KMS-11 (cell line): ENCODE data around the gene ZNF865.
A peak's percentile ranks its signal among the peaks of the same experiment; 100 is the strongest.

Experiments used
- H2AFZ ChIP-seq: fragments of 200-600 bp; sonication (generic); 2 replicates; pipeline ENCODE4 v1.6.1; 2016; ENCODE audit warnings: antibody characterized with exemption, mixed run types, low read depth
- H3K27ac ChIP-seq: fragments of 200-600 bp; sonication (generic); 2 replicates; pipeline ENCODE4 v1.6.1; 2016; ENCODE audit warnings: mild to moderate bottlenecking, mixed run types
- H3K27me3 ChIP-seq: fragments of 200-600 bp; sonication (generic); 2 replicates; pipeline ENCODE4 v1.6.1; 2017; ENCODE audit warnings: mild to moderate bottlenecking, low read depth, mixed run types, moderate library complexity; ENCODE audit not compliant: insufficient read depth
- H3K36me3 ChIP-seq: fragments of 200-600 bp; sonication (generic); 2 replicates; pipeline ENCODE4 v1.6.1; 2017; ENCODE audit warnings: mild to moderate bottlenecking, mixed run types; ENCODE audit not compliant: insufficient read depth
- H3K4me1 ChIP-seq: fragments of 200-600 bp; sonication (generic); 2 replicates; pipeline ENCODE4 v1.6.1; 2016; ENCODE audit warnings: mild to moderate bottlenecking, low read depth, mixed run types; ENCODE audit not compliant: poor library complexity, severe bottlenecking
- H3K4me2 ChIP-seq: fragments of 200-600 bp; sonication (generic); 2 replicates; pipeline ENCODE4 v1.7.0; 2016; ENCODE audit warnings: mild to moderate bottlenecking, mixed run types
- H3K4me3 ChIP-seq: fragments of 200-600 bp; sonication (generic); IDR thresholded peaks from 2 replicates; pipeline ENCODE4 v1.6.1; 2017; ENCODE audit warnings: low read depth, low read length, mixed read lengths; ENCODE audit not compliant: insufficient read depth
- H3K79me2 ChIP-seq: fragments of 200-600 bp; sonication (generic); 2 replicates; pipeline ENCODE4 v1.6.1; 2016; ENCODE audit warnings: low read depth, mixed run types; ENCODE audit not compliant: insufficient read depth
- H3K9ac ChIP-seq: fragments of 200-600 bp; sonication (generic); 2 replicates; pipeline ENCODE4 v1.6.1; 2016; ENCODE audit warnings: mild to moderate bottlenecking, mixed run types
- H4K20me1 ChIP-seq: fragments of 200-600 bp; sonication (generic); 2 replicates; pipeline ENCODE4 v1.6.1; 2016; ENCODE audit warnings: mild to moderate bottlenecking, mixed run types; ENCODE audit not compliant: insufficient read depth
- CTCF ChIP-seq: fragments of 200-600 bp; sonication (generic); conservative IDR thresholded peaks from 2 replicates; pipeline ENCODE4 v1.6.1; 2017; ENCODE audit warnings: low read depth, mild to moderate bottlenecking, antibody characterized with exemption, low read length, moderate library complexity, mixed read lengths

The ZNF865 gene

GRCh38 chr19:55651236-55651635 lies 45.8 kb downstream of the ZNF865 start:
- H4K20me1 ChIP-seq, result no peaks in the 10 kb centered on the region
- no peak overlapping the region for H3K4me3 ChIP-seq
- no peak overlapping the region for H2AFZ ChIP-seq
- peaks cover under 1% of the 10 kb centered on the region for H3K4me1 ChIP-seq
- no peak overlapping the region for H3K9ac ChIP-seq
- H3K27ac ChIP-seq, result no peak overlapping the region
- peaks cover 9% of the 10 kb centered on the region for H3K79me2 ChIP-seq
- no peak overlapping the region for H3K4me2 ChIP-seq
- no peaks in the 10 kb centered on the region for H3K36me3 ChIP-seq
- no peaks in the 10 kb centered on the region for H3K27me3 ChIP-seq
- no peak for TF ChIP-seq CTCF

GRCh38 chr19:55652311-55653128 lies 47.1 kb downstream of the ZNF865 start:
- Histone ChIP-seq H3K27ac (no peak overlapping the region), H3K4me2 (no peak overlapping the region), H3K4me1 (peaks cover 13% of the 10 kb centered on the region), H2AFZ (no peak overlapping the region), H3K4me3 (no peak overlapping the region), H3K27me3 (no peaks in the 10 kb centered on the region), H4K20me1 (no peaks in the 10 kb centered on the region), H3K79me2 (peaks cover 22% of the 10 kb centered on the region), H3K9ac (no peak overlapping the region), H3K36me3 (no peaks in the 10 kb centered on the region)
- no peak for TF ChIP-seq CTCF

GRCh38 chr19:55653651-55654322 lies 48.3 kb downstream of the ZNF865 start:
- Histone ChIP-seq H3K4me2 (peak overlapping the region; percentile 36), H3K79me2 (peaks cover 35% of the 10 kb centered on the region), H3K4me3 (no peak overlapping the region), H3K36me3 (no peaks in the 10 kb centered on the region), H3K27me3 (no peaks in the 10 kb centered on the region), H4K20me1 (no peaks in the 10 kb centered on the region; the same call in 1 of the 2 replicates), H3K4me1 (peaks cover 22% of the 10 kb centered on the region), H3K27ac (peak overlapping the region; percentile 94), H2AFZ (peak overlapping the region; percentile 54; the same call in 1 of the 2 replicates), H3K9ac (peak overlapping the region; percentile 95)
- TF ChIP-seq CTCF, result peak; percentile 92

GRCh38 chr19:55654323-55654867 lies 48.9 kb downstream of the ZNF865 start:
- no peaks in the 10 kb centered on the region; the same call in 1 of the 2 replicates for H3K36me3 ChIP-seq
- H3K4me2 ChIP-seq, result peak overlapping the region; percentile 36

More at GRCh38 chr19:55654323-55654867, 48.9 kb downstream of the ZNF865 start:
- Histone ChIP-seq H3K4me1 (peaks cover 22% of the 10 kb centered on the region), H4K20me1 (peaks cover 5% of the 10 kb centered on the region; the same call in 1 of the 2 replicates), H3K79me2 (peaks cover 41% of the 10 kb centered on the region), H3K4me3 (no peak overlapping the region), H2AFZ (peak overlapping the region; percentile 54; the same call in 1 of the 2 replicates), H3K27ac (peak overlapping the region; percentile 94), H3K9ac (peak overlapping the region; percentile 95), H3K27me3 (no peaks in the 10 kb centered on the region)
- TF ChIP-seq CTCF, result no peak
